ENCODE data around the gene DHRS3.

DNA sequence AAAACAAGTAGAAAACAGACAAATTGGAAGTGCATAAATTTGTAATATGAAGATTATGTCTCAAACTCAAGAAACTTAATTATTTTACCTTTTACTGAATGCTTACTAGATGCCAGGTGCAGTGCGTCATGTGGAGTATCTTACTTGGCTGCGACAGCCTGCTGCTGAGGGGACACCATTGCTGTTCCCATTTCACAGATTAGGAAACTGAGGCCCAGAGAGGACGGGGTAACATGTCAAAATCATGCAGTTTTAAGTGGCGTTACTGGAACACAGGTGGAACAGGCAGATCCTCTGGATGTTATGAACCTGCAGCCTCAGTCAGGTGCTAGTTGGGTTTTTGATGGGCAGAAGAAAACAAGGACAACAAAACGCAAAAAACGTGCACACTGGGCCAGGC, 7.3 kb upstream of the DHRS3 start:
- no peak for TF ChIP-seq EZH2 (IDR thresholded peaks at IDR 0.05; ENCODE audit: borderline replicate concordance, low read length)
- no peak for TF ChIP-seq CTCF (conservative IDR thresholded peaks at IDR 0.05 in 1 of 2, IDR thresholded peaks at IDR 0.05 in 1 of 2; ENCODE audit: extremely low read depth in 1 of 2, insufficient read depth in 1 of 2, low read depth in 1 of 2, low read length in 2 of 2)
